Aortic smooth muscle cell (primary cell): Measurements from ENCODE around the gene CST3. TPM values are rescaled to one million over a fixed set of nuclear protein-coding genes. Genes with fewer than 3 reads are reported as not detected.

Experiments
- total RNA-seq: library from RNA; depleted of rRNA; stranded (reverse); fragments of >200 nt; gene quantifications from 2 replicates; pipeline ENCODE4 v1.2.3, GENCODE V29; 2014

The CST3 gene
- 173 and 310 TPM in 2 replicates for total RNA-seq

GRCh38 chr20:23637282-23638221 is at the start of gene CST3:
Gene CST3, minus strand, starts transcription at chr20:23637955. Its CDS starts 93 bp downstream, at chr20:23637862.

GRCh38 chr20:23605867-23606651 is 31.7 kb downstream of the CST3 start, which contains the start of gene CST9:
Gene CST9, minus strand, starts transcription at chr20:23605917. Its CDS starts 53 bp downstream, at chr20:23605864.

Other genes with a start within 250 kb of the CST3 start
- gene NAPB, start 216.5 kb downstream of the CST3 start, total RNA-seq: 5.8 and 7.3 TPM in 2 replicates
- gene CSTL1, start 198.3 kb downstream of the CST3 start, total RNA-seq: not detected in 2 replicates
- gene CST11, start 185.1 kb downstream of the CST3 start, total RNA-seq: not detected in 2 replicates
- not detected in 2 replicates for gene CST8, start 146.8 kb downstream of the CST3 start, total RNA-seq
- gene CST9L, start 69.5 kb downstream of the CST3 start, total RNA-seq: not detected in 2 replicates
- gene CST9, start 32.0 kb downstream of the CST3 start, total RNA-seq: not detected in 2 replicates
- 0.26 and 0.31 TPM in 2 replicates for gene CST4, start 51.1 kb upstream of the CST3 start, total RNA-seq
- gene CST1, start 113.0 kb upstream of the CST3 start, total RNA-seq: 0.37 and 48.1 TPM in 2 replicates
- gene CST2, start 188.8 kb upstream of the CST3 start, total RNA-seq: 2.8 and 10.8 TPM in 2 replicates
- gene CST5, start 241.8 kb upstream of the CST3 start, total RNA-seq: not detected in 2 replicates